ENCODE data around the gene CHST15.

Gene CHST15

DNA sequence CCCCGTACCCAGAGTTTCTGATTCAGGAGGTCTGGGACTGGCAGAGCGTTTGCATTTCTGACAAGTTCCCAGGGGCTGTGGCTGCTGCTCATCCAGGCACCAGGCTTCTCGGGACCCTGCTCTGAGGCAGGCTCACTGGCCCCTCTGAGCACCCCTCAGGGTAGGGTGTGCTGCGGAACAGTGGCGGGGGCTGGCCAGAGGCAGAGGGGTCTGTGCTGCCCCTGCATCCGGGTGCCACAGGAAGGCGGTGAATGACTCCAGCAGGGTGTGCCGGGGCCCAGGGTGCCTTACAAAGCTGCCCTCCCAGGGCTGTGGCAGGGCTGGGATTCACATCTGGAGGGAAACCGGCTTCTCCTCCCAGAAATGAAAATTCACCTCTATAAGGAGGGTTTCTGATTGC, 77.4 kb downstream of the CHST15 start:
- H3K27ac ChIP-seq (ENCODE audit: low read depth, low read length), result no peak overlapping the region
- H3K27me3 ChIP-seq (ENCODE audit: control insufficient read depth in 1 of 2, insufficient read depth in 2 of 2, low read length in 2 of 2), result no peaks in the 10 kb centered on the region
- H3K9ac ChIP-seq (ENCODE audit: low read length), result no peak overlapping the region
- peaks cover 29% of the 10 kb centered on the region for H3K36me3 ChIP-seq (ENCODE audit: insufficient read depth, low read length)
- H3K4me1 ChIP-seq (ENCODE audit: insufficient read depth, low read length), result peaks cover 13% of the 10 kb centered on the region
- H3K4me3 ChIP-seq (ENCODE audit: low read depth in 1 of 2, low read length in 2 of 2), result no peak overlapping the region
- no peaks in the 10 kb centered on the region for H3K9me3 ChIP-seq (ENCODE audit: low read length)

DNA sequence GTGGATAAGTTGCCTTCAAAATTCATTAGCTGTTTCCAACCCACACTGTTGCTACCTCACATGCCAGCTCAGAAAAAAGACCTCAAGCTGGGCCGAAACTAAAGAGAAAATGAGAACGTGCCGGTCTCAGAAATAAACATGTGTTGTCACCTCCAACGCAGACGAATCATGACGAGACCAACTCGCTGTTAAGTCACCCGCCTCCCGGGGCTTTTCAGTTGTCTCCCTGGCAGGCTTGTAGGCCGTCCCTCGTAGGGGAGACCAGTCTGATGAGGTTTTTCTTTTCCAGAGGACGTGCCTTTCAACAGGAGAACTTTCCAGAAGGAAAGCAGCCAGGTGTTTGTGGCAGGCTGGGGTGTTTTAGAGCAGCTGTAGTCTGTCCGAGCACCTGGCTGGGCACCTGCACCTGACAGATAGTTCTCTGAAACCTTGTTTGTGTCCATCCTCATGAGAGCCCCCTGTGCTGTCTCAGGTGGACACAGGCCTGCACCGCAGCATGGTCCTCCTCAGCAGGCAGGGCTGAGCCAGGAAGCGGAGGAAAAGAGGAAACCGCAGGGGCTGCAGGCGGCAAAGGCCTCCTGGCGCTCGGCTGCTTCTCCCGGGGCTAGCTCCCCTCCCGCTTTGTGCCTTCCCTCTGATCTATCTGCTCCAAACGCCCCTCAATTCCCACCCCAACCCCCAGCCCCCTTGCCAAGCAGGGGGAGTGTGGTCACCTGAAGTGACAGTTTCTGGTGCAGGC, 78.8 kb downstream of the CHST15 start:
- H3K4me3 ChIP-seq (ENCODE audit: low read depth in 1 of 2, low read length in 2 of 2), result no peak overlapping the region
- H3K9ac ChIP-seq (ENCODE audit: low read length), result no peak overlapping the region
- H3K36me3 ChIP-seq (ENCODE audit: insufficient read depth, low read length), result peaks cover 23% of the 10 kb centered on the region
- no peaks in the 10 kb centered on the region for H3K9me3 ChIP-seq (ENCODE audit: low read length)
- H3K27ac ChIP-seq (ENCODE audit: low read depth, low read length), result no peak overlapping the region
- peaks cover 27% of the 10 kb centered on the region for H3K4me1 ChIP-seq (ENCODE audit: insufficient read depth, low read length)
- H3K27me3 ChIP-seq (ENCODE audit: control insufficient read depth in 1 of 2, insufficient read depth in 2 of 2, low read length in 2 of 2), result no peaks in the 10 kb centered on the region

- Histone ChIP-seq H3K4me1 (ENCODE audit: insufficient read depth, low read length) (peaks cover 33% of the 10 kb centered on the region), H3K9ac (ENCODE audit: low read length) (no peak overlapping the region), H3K4me3 (ENCODE audit: low read depth in 1 of 2, low read length in 2 of 2) (no peak overlapping the region), H3K27ac (ENCODE audit: low read depth, low read length) (no peak overlapping the region), H3K36me3 (ENCODE audit: insufficient read depth, low read length) (peaks cover 21% of the 10 kb centered on the region), H3K9me3 (ENCODE audit: low read length) (no peaks in the 10 kb centered on the region), H3K27me3 (ENCODE audit: control insufficient read depth in 1 of 2, insufficient read depth in 2 of 2, low read length in 2 of 2) (no peaks in the 10 kb centered on the region)
Measured at GRCh38 chr10:124013916-124014315, 79.5 kb downstream of the CHST15 start.

DNA sequence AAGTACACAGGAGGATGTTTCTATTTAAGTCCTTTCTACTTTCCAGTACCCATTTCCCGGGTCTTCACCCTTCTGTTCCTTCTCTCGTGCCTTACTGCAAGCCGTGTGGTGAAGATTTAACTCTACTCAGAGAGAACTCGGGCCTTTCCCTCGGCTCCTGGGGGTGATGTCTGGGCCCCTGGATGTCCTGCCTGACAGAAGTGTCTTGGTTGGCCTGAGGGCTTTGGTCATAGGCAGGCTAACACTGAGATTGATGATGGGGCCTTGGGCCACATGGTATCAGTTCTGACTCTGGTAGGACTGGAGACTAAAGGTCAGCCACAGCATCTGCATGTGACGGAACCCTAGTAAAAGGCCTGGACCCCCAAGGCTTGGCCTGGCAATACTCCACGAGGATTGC, 80.4 kb downstream of the CHST15 start:
- Histone ChIP-seq H3K9me3 (ENCODE audit: low read length) (no peaks in the 10 kb centered on the region), H3K4me3 (ENCODE audit: low read depth in 1 of 2, low read length in 2 of 2) (no peak overlapping the region), H3K4me1 (ENCODE audit: insufficient read depth, low read length) (peaks cover 35% of the 10 kb centered on the region), H3K36me3 (ENCODE audit: insufficient read depth, low read length) (peaks cover 21% of the 10 kb centered on the region), H3K9ac (ENCODE audit: low read length) (no peak overlapping the region), H3K27ac (ENCODE audit: low read depth, low read length) (no peak overlapping the region), H3K27me3 (ENCODE audit: control insufficient read depth in 1 of 2, insufficient read depth in 2 of 2, low read length in 2 of 2) (no peaks in the 10 kb centered on the region)

GRCh38 chr10:124012583-124012982, 80.8 kb downstream of the CHST15 start:
- Histone ChIP-seq H3K4me3 (ENCODE audit: low read depth in 1 of 2, low read length in 2 of 2) (no peak overlapping the region), H3K27ac (ENCODE audit: low read depth, low read length) (no peak overlapping the region), H3K4me1 (ENCODE audit: insufficient read depth, low read length) (peaks cover 35% of the 10 kb centered on the region), H3K36me3 (ENCODE audit: insufficient read depth, low read length) (peaks cover 23% of the 10 kb centered on the region), H3K9ac (ENCODE audit: low read length) (no peak overlapping the region), H3K9me3 (ENCODE audit: low read length) (no peaks in the 10 kb centered on the region), H3K27me3 (ENCODE audit: control insufficient read depth in 1 of 2, insufficient read depth in 2 of 2, low read length in 2 of 2) (no peaks in the 10 kb centered on the region)

DNA sequence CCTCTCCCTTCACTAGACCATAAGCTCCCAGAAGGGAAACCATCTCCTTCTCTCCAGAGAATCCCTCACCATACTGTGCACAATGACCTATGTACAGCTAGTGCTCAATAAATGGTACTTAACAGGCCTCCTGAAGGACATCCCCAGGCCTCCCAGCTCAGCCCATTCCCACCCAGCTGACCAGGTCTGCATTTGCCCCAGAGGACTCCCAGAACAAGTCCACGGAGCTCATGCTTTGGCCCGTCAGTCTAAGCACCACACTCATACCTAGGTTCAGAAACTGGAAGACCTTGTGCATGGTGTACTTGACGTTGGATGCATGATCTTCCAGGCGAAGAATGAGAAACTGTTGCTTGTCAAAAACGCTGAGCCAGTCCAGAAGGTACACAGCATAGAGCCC, 81.3 kb downstream of the CHST15 start:
- H3K27ac ChIP-seq (ENCODE audit: low read depth, low read length), result no peak overlapping the region
- no peak overlapping the region for H3K4me3 ChIP-seq (ENCODE audit: low read depth in 1 of 2, low read length in 2 of 2)
- H3K36me3 ChIP-seq (ENCODE audit: insufficient read depth, low read length), result peaks cover 26% of the 10 kb centered on the region
- peaks cover 41% of the 10 kb centered on the region for H3K4me1 ChIP-seq (ENCODE audit: insufficient read depth, low read length)
- H3K27me3 ChIP-seq (ENCODE audit: control insufficient read depth in 1 of 2, insufficient read depth in 2 of 2, low read length in 2 of 2), result no peaks in the 10 kb centered on the region
- H3K9me3 ChIP-seq (ENCODE audit: low read length), result no peaks in the 10 kb centered on the region
- no peak overlapping the region for H3K9ac ChIP-seq (ENCODE audit: low read length)

DNA sequence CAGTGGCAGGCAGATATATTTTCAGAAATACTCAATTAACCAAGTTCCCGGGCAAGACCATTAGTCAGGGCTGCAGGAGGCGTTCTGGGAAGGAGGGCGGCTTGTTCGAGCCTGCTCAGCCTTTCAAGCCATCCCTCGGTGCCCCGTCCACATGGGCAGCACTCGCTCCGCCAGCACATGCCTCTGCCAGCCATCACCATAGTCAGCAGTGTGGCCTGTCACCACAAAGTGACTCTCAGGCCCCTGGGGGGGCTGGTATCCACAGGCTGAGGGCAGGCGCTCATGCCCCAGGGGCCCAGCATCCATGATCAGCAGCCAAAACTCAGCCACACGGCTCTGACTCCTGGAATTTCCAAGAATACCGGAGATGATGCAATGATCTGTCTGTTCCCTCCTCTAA, 81.9 kb downstream of the CHST15 start:
- no peak overlapping the region for H3K9ac ChIP-seq (ENCODE audit: low read length)
- H3K4me3 ChIP-seq (ENCODE audit: low read depth in 1 of 2, low read length in 2 of 2), result no peak overlapping the region
- no peak overlapping the region for H3K27ac ChIP-seq (ENCODE audit: low read depth, low read length)
- H3K36me3 ChIP-seq (ENCODE audit: insufficient read depth, low read length), result peaks cover 26% of the 10 kb centered on the region
- peaks cover 47% of the 10 kb centered on the region for H3K4me1 ChIP-seq (ENCODE audit: insufficient read depth, low read length)
- no peaks in the 10 kb centered on the region for H3K9me3 ChIP-seq (ENCODE audit: low read length)
- H3K27me3 ChIP-seq (ENCODE audit: control insufficient read depth in 1 of 2, insufficient read depth in 2 of 2, low read length in 2 of 2), result no peaks in the 10 kb centered on the region

GRCh38 chr10:124010563-124011131, 82.8 kb downstream of the CHST15 start:
- Histone ChIP-seq H3K36me3 (ENCODE audit: insufficient read depth, low read length) (peaks cover 26% of the 10 kb centered on the region), H3K27ac (ENCODE audit: low read depth, low read length) (peak overlapping the region; percentile 87), H3K4me1 (ENCODE audit: insufficient read depth, low read length) (peaks cover 55% of the 10 kb centered on the region), H3K4me3 (ENCODE audit: low read depth in 1 of 2, low read length in 2 of 2) (no peak overlapping the region), H3K9me3 (ENCODE audit: low read length) (no peaks in the 10 kb centered on the region), H3K27me3 (ENCODE audit: control insufficient read depth in 1 of 2, insufficient read depth in 2 of 2, low read length in 2 of 2) (no peaks in the 10 kb centered on the region), H3K9ac (ENCODE audit: low read length) (no peak overlapping the region)

- H3K36me3 ChIP-seq (ENCODE audit: insufficient read depth, low read length), result peaks cover 26% of the 10 kb centered on the region
- no peak overlapping the region for H3K9ac ChIP-seq (ENCODE audit: low read length)
- H3K4me1 ChIP-seq (ENCODE audit: insufficient read depth, low read length), result peaks cover 61% of the 10 kb centered on the region
- peak overlapping the region; percentile 87 for H3K27ac ChIP-seq (ENCODE audit: low read depth, low read length)
- H3K4me3 ChIP-seq (ENCODE audit: low read depth in 1 of 2, low read length in 2 of 2), result no peak overlapping the region
- H3K9me3 ChIP-seq (ENCODE audit: low read length), result no peaks in the 10 kb centered on the region
- H3K27me3 ChIP-seq (ENCODE audit: control insufficient read depth in 1 of 2, insufficient read depth in 2 of 2, low read length in 2 of 2), result no peaks in the 10 kb centered on the region
Measured at GRCh38 chr10:124010024-124010423, 83.4 kb downstream of the CHST15 start.

- Histone ChIP-seq H3K4me1 (ENCODE audit: insufficient read depth, low read length) (peaks cover 67% of the 10 kb centered on the region), H3K36me3 (ENCODE audit: insufficient read depth, low read length) (peaks cover 22% of the 10 kb centered on the region), H3K27ac (ENCODE audit: low read depth, low read length) (peak overlapping the region; percentile 87), H3K27me3 (ENCODE audit: control insufficient read depth in 1 of 2, insufficient read depth in 2 of 2, low read length in 2 of 2) (no peaks in the 10 kb centered on the region), H3K9me3 (ENCODE audit: low read length) (no peaks in the 10 kb centered on the region), H3K4me3 (ENCODE audit: low read depth in 1 of 2, low read length in 2 of 2) (no peak overlapping the region), H3K9ac (ENCODE audit: low read length) (no peak overlapping the region)
Measured at GRCh38 chr10:124009231-124010015, 84.0 kb downstream of the CHST15 start.

DNA sequence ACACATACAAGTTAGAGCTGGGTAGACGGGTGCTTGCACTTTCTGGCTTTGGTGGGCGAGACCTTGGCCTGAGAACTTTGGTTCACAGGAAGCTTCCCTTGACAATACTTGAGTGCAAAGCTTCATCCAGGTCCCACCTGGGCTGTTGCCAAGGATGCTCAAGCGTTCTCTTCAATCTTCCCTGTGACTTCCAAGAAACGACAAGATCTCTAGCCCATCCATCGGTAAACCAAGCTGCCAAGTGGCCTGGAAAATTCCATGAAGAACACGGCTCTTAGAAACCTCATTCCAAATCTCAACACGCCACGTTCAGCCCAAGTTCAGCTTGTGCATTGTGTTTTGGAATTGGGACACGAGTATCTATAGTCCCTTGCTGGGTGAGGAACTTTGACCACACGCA, 84.7 kb downstream of the CHST15 start:
- no peak overlapping the region for H3K4me3 ChIP-seq (ENCODE audit: low read depth in 1 of 2, low read length in 2 of 2)
- no peaks in the 10 kb centered on the region for H3K27me3 ChIP-seq (ENCODE audit: control insufficient read depth in 1 of 2, insufficient read depth in 2 of 2, low read length in 2 of 2)
- no peak overlapping the region for H3K9ac ChIP-seq (ENCODE audit: low read length)
- peak overlapping the region; percentile 87 for H3K27ac ChIP-seq (ENCODE audit: low read depth, low read length)
- peaks cover 74% of the 10 kb centered on the region for H3K4me1 ChIP-seq (ENCODE audit: insufficient read depth, low read length)
- H3K9me3 ChIP-seq (ENCODE audit: low read length), result no peaks in the 10 kb centered on the region
- peaks cover 20% of the 10 kb centered on the region for H3K36me3 ChIP-seq (ENCODE audit: insufficient read depth, low read length)

Measured in muscle layer of colon (tissue), 2 donors.